Breast epithelium (tissue), 4 donors: ENCODE data around the gene ARHGAP15. TPM values are rescaled to one million over a fixed set of nuclear protein-coding genes. Genes with fewer than 3 reads are reported as not detected.

Experiments
- DNase-seq, 2 donors: peaks; one replicate each; pipeline ENCODE4 v3.0.0-alpha.2; 2019; ENCODE audit warnings: low spot score in 2 of 2
- H3K27ac ChIP-seq, 2 donors: fragments of 200-600 bp; sonication (generic) in 1 of 2; one replicate each; pipeline ENCODE4 v1.5.1; 2016 to 2019; ENCODE audit warnings: mild to moderate bottlenecking in 1 of 2
- H3K27me3 ChIP-seq, 2 donors: fragments of 200-600 bp; sonication (generic) in 1 of 2; one replicate each; pipeline versions ENCODE4 v1.5.1 to v1.6.0; 2017 to 2019; ENCODE audit warnings: control low read depth in 1 of 2, mild to moderate bottlenecking in 1 of 2
- H3K36me3 ChIP-seq: fragments of 200-600 bp; one replicate; pipeline ENCODE4 v1.5.1; 2019
- H3K4me1 ChIP-seq, 2 donors: fragments of 200-600 bp; sonication (generic); one replicate each; pipeline ENCODE4 v1.5.1; 2016 to 2019; ENCODE audit warnings: control low read depth in 1 of 2
- H3K4me3 ChIP-seq, 3 donors: fragments of 200-600 bp; sonication (generic); 1 replicate in 2 of 3; 2 replicates in 1 of 3; pipeline ENCODE4 v1.5.1; 2016 to 2019; ENCODE audit warnings: mild to moderate bottlenecking in 3 of 3, moderate library complexity in 2 of 3
- H3K9me3 ChIP-seq, 2 donors: fragments of 200-600 bp; sonication (generic) in 1 of 2; one replicate each; pipeline ENCODE4 v1.5.1; 2016 to 2019; ENCODE audit warnings: control low read depth in 1 of 2
- POLR2A ChIP-seq: fragments of 450-650 bp; IDR thresholded peaks from one replicate; pipeline ENCODE4 v1.6.1; 2016; ENCODE audit warnings: antibody characterized with exemption, mild to moderate bottlenecking, moderate library complexity
- POLR2AphosphoS5 ChIP-seq, 3 donors: sonication (generic); formaldehyde crosslinking; IDR thresholded peaks; one replicate each; pipeline ENCODE4 v1.6.1; 2017; ENCODE audit warnings: antibody characterized with exemption in 3 of 3
- intact Hi-C: fragments of 100-400 bp; cut with DNase I; formaldehyde crosslinking; loops from one replicate; pipeline ENCODE4 v1.15.1; 2023; ENCODE audit warnings: low total_unique reads
- total RNA-seq, 3 donors: library from RNA; depleted of rRNA; stranded (reverse); fragments of >200 nt; gene quantifications; one replicate each; pipeline ENCODE4 v1.1.0, GENCODE V29; 2016
- TF ChIP-seq, protein P1 (sequence below), 3 donors: fragments of 450-650 bp; IDR thresholded peaks; one replicate each; pipeline ENCODE4 v1.5.1; 2016 to 2017; ENCODE audit warnings: antibody characterized with exemption in 3 of 3, mild to moderate bottlenecking in 3 of 3, moderate library complexity in 3 of 3

ARHGAP15 gene
- total RNA-seq, 3 donors from 2014 or later, result 8.9 to 13.4 (median 10.7) TPM

DNA sequence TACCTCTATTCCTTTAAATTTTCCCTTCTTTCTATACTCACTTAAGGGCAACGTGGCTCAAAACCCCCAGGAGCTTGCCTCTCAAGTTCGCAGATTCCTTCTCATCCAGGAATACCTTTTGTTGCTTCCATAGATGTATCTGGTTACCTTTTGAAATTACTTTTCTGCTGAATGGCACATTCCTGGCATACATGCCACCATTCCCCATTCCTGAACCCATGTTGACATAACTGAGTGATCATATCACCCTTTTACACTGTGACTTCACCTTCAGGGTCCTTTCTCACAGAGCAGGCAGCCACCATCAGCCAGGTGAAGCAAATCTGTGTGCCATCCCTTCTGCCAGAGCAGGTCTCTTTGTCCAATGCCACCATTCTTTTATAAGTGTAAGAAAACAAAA is 615.8 kb downstream of the ARHGAP15 start:
- Histone ChIP-seq H3K36me3 (no peaks in the 10 kb centered on the region), H3K27ac (no peak overlapping the region), H3K4me3 (no peak overlapping the region), H3K27me3 (no peaks in the 10 kb centered on the region), H3K9me3 (no peaks in the 10 kb centered on the region), H3K4me1 (no peaks in the 10 kb centered on the region)
- TF ChIP-seq POLR2AphosphoS5 (IDR thresholded peaks at IDR 0.05) (no peak), POLR2A (no peak)
- TF ChIP-seq, protein P1, sequence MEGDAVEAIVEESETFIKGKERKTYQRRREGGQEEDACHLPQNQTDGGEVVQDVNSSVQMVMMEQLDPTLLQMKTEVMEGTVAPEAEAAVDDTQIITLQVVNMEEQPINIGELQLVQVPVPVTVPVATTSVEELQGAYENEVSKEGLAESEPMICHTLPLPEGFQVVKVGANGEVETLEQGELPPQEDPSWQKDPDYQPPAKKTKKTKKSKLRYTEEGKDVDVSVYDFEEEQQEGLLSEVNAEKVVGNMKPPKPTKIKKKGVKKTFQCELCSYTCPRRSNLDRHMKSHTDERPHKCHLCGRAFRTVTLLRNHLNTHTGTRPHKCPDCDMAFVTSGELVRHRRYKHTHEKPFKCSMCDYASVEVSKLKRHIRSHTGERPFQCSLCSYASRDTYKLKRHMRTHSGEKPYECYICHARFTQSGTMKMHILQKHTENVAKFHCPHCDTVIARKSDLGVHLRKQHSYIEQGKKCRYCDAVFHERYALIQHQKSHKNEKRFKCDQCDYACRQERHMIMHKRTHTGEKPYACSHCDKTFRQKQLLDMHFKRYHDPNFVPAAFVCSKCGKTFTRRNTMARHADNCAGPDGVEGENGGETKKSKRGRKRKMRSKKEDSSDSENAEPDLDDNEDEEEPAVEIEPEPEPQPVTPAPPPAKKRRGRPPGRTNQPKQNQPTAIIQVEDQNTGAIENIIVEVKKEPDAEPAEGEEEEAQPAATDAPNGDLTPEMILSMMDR (IDR thresholded peaks at IDR 0.05), result no peak
- no peak for DNase-seq
- intact Hi-C loops, result no loop called here

DNA sequence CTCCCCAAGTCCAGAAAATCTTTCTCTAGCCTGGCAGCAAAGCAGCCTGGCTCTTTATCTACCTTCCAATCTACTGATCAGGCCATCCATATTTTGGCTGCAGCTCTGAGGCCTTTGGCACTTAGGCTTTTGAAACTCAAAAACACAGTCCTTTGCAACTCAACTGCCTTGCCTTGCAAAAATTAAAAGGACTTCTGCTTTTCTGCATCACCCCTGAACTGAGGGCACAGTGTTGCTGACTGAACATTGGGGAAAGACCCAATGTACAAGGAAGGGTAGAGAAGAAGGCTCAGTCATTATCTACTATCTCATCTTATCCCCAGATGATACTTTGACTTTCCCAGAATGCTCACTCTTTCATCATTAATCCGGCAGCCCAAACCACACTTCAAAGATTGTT is 625.5 kb downstream of the ARHGAP15 start:
- H3K36me3 ChIP-seq, result no peaks in the 10 kb centered on the region
- no peak overlapping the region for H3K27ac ChIP-seq
- H3K4me3 ChIP-seq, result no peak overlapping the region
- TF ChIP-seq, protein P1 (IDR thresholded peaks at IDR 0.05), result no peak
- TF ChIP-seq POLR2AphosphoS5 (IDR thresholded peaks at IDR 0.05) (no peak), POLR2A (no peak)
- H3K27me3 ChIP-seq, result no peaks in the 10 kb centered on the region
- H3K9me3 ChIP-seq, result no peaks in the 10 kb centered on the region
- H3K4me1 ChIP-seq, result no peaks in the 10 kb centered on the region
- no peak for DNase-seq
- intact Hi-C loops, result no loop called here

DNA sequence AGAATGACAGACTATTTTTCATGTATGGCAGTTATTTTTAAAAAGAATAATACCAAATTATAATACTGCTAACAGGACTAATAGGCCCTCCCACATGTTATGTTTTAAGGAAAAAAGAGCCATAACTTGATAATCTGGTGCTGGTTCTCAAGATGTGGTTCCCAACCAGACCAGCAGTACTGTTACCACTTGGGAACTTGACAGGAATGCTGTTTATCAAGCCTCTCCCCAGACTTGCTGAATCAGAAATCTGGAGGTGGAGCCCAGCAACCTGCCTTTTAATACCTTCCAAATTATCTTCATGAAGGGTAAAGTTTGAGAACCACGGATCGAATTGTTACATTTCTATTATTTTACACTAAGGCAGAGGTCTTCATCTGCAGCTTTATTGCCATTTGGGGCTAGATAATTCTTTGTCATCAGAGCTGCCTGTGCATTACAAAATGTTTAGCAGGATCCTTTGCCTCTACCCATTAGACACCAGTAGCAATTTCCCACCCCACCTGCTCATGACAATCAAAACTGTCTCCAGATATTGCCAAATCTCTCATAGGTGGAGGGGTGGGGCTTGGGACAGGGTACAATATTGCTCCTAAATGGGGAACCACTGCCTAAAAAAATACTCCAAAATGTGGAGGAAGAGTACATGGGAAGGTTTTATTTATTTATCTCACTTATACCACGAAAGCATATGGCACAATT is 629.6 kb downstream of the ARHGAP15 start:
- Histone ChIP-seq H3K27me3 (no peaks in the 10 kb centered on the region), H3K27ac (no peak overlapping the region), H3K4me1 (no peaks in the 10 kb centered on the region), H3K4me3 (no peak overlapping the region), H3K9me3 (no peaks in the 10 kb centered on the region), H3K36me3 (no peaks in the 10 kb centered on the region)
- no peak for DNase-seq
- intact Hi-C loops, result no loop called here
- no peak for TF ChIP-seq POLR2A
- no peak for TF ChIP-seq POLR2AphosphoS5 (IDR thresholded peaks at IDR 0.05)
- TF ChIP-seq, protein P1 (IDR thresholded peaks at IDR 0.05), result no peak

DNA sequence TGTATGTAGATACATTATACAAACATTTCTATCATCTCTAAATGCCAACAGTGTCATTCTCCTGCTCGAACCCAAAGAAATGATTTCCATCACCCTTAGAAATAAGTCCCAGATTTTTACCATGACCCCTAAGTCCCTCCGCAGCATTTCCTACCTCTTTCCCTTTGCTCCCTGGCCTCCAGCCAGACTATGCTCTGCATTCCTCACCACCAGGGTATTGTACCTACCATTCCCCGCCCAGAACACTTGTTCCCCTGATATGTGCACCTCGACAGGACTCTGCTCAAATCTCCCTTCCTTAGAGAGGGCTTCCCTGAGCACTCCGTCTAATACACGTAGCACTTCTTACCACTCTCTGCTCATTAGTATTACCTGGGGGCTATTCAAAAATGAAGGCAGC is 630.2 kb downstream of the ARHGAP15 start:
- DNase-seq, result no peak
- TF ChIP-seq POLR2A (no peak), POLR2AphosphoS5 (IDR thresholded peaks at IDR 0.05) (no peak)
- TF ChIP-seq, protein P1 (IDR thresholded peaks at IDR 0.05), result no peak
- no peak overlapping the region for H3K4me3 ChIP-seq
- intact Hi-C loops, result no loop called here
- no peaks in the 10 kb centered on the region for H3K27me3 ChIP-seq
- H3K27ac ChIP-seq, result no peak overlapping the region
- no peaks in the 10 kb centered on the region for H3K9me3 ChIP-seq
- no peaks in the 10 kb centered on the region for H3K4me1 ChIP-seq
- no peaks in the 10 kb centered on the region for H3K36me3 ChIP-seq

DNA sequence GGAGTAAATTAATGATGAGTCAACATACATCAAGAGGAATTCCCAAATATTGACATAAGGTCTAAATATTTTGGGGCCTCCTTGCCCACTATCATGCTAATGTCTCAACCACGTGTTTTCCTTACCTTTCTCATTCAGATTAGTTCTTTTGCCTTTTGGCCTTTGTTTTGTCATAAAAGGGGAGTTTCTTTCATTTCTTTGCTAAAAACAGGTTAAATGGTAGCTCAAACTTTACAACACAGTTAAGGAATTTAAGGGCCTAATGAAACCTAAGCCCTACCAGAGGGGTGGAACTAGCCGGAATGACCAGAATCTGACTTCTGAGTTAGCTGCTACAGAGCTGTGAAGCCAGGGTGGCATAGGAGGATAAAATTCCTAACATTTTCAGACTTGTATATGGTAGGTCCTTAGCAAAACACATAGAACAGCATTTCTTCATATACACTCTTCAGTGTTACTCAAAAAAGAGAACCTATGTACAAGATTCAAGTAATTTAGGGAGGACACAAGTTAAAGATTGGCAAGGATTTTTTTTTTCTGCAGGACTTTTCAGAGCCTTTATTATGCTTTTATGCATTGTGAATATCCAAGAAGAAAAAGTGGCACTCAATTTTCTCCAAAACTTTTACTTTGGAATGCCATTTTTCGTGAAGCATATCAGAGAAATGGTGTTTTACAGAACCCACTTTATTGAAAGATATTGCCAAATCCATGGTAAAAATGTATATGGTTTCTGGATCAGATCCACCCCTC is 633.1 kb downstream of the ARHGAP15 start:
- no peaks in the 10 kb centered on the region for H3K4me1 ChIP-seq
- no peaks in the 10 kb centered on the region for H3K9me3 ChIP-seq
- no peak overlapping the region for H3K4me3 ChIP-seq
- H3K27me3 ChIP-seq, result no peaks in the 10 kb centered on the region
- intact Hi-C loops, result no loop called here
- H3K27ac ChIP-seq, result no peak overlapping the region
- TF ChIP-seq, protein P1 (IDR thresholded peaks at IDR 0.05), result no peak
- TF ChIP-seq POLR2A (no peak), POLR2AphosphoS5 (IDR thresholded peaks at IDR 0.05) (no peak)
- H3K36me3 ChIP-seq, result no peaks in the 10 kb centered on the region
- no peak for DNase-seq
